HG03066 (cell line): ENCODE results near the gene GNB1L.
"Not testable (repeated sequence)": the region's sequence is repeated elsewhere in the genome, so short reads cannot be mapped to it uniquely, and the experiment has no call there.

Source experiments
- ATAC-seq: cut with Tn5 transposase; IDR thresholded peaks from one replicate; pipeline ENCODE4 v1.9.1; 2021; ENCODE audit warnings: low read depth; ENCODE audit not compliant: unreplicated experiment

The GNB1L gene

DNA sequence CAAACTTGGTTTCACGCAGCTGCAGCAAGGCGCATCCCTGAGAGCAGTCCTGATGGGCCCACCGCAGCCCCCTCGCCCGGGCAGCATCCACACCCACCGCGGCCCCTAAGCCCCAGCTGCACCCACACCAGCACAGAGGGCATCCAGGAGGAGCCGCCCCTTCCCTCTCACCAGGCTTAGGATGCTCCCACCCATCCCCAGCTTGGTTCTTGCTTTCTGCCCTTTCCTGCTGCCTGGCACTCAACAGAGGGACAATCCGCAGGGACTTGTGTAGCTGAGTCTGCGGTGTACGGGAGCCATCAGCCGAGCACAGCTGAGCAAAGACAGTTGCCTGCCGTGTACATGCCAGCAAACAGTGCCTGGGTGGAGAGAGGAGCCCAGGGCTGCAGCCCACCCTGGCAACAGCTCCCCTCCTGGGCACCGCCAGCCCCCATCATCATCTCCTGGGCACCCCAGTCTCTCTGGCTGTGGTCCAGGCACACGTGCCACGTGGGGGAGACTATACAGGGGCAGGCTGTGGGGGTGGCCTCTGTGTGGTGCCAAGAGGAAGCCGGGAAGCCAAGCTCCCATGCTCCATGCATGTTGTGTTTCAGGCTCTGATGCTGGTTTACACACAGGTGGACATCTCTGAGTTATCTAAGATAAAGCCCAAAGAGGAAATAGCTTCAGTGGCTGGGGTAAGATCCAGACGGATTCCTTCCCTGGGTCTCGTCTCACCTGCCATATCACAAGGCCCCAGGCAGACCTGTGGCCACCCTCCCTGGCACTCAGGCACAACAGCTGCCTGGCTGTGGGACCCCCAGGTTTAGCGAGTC, 36.0 kb upstream of the GNB1L start:
- ATAC-seq, result no peak

DNA sequence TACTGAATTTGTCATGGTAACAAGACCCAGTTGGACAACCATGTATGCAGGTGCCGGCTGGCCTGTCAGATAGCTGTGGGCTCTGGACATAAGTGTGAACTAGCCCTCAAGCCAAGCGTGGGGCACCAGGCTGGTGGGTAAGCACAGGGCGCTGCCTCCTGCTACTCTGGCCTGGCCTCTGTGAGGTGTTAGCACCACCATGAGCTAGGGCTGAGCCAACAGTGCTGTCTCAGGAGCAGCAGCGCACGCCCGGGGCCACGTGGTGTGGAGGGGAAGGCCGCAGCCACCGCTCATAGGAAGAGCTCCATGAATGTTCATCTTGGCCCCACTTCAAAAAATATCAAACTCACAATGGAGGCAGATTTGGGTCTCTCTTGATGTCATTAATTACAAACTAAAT, 35.3 kb upstream of the GNB1L start:
- ATAC-seq, result no peak

DNA sequence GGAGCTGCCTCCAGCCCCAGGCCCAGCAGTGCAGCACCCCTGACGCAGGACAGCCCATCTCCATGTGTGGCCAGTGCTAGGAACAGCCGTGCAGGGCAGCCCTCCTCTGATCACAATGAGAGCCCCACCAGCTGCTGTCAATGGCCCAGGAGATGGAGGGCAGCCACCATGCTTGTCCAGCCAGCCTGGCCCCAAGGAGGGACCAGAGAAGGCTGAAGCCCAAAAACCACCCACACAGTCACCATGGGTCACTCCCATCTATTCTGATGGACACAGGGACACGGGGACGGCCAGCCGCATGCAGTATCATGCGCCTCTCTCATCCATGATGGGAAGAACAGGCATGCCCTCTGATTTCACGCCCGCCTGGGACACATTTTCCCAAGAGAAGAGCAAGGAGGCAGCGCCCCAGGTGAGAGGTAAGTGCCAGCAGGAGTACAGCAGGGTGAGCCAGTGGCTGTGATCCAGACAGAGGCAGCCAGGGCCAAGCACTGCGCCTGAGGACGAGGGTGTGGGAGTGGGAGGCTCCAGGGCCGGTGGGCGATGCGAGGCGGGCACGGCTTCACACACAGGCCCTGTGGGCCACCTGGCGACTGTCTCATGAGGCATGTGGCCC, 33.6 kb upstream of the GNB1L start:
- ATAC-seq, result no peak

DNA sequence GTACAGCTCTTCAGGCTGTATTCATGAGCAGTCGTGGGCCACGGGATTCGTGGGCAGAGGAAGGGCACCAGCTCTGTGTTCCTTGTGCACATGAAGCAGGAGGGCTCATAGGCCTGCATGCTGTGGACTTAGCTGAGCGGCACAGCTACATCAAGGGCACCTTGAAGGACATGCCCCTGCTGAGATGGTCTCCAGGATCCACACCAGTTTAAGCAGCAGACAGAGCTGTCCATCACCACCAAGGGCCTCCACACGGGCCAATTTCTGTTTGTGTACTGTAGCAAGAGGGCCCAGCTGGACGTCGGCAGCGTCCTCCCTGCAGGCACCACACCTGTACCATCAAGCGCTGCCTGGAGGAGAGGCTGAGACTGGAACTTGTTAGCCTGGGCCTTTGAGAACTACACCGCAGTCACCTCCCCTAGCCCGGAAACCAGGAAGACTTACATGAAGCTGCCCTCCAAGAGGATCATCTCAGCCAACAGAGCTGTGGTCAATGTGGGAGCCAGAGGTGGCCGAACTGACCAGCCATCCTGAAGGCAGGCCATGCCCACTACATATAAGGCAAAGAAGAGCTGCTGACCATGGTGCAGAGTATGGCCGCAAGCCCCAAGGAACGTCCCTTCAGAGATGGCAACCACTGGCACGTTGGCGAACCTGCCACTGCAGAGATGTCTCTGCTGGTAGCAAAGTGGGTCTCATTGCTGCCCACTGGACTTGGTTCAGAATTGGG, 32.7 kb upstream of the GNB1L start:
- ATAC-seq, result no peak

DNA sequence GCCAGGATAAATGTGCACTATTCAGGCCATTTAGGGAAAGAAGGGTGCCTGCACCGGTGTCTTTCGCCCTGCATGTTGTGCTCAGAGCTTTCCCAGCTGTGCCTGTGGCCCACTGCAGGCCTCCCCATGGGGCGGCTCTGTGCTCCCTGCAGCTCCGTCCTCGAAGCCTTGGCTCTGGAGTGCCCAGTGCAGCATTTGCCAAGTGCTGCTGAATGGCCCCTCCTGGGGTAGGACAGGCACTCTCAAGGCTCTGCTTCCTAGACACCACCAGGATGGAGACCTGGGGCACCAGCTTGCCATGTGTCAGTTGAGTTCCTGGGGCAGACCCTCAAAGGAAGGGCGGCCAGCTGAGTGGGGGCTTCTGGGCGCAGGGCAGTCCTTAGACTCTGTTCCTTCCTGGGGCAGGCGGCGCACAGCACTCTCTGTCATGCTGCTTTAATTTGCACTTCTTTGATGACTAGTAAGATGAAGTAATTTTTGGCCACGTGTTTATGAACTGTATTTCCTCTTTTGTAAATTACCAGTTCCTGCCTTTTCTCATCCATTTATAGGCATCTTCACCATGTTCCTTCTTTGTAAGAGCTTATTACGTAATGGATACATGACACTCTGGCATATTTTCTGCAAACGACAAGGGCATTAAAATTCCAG, 32.1 kb upstream of the GNB1L start:
- no peak for ATAC-seq

DNA sequence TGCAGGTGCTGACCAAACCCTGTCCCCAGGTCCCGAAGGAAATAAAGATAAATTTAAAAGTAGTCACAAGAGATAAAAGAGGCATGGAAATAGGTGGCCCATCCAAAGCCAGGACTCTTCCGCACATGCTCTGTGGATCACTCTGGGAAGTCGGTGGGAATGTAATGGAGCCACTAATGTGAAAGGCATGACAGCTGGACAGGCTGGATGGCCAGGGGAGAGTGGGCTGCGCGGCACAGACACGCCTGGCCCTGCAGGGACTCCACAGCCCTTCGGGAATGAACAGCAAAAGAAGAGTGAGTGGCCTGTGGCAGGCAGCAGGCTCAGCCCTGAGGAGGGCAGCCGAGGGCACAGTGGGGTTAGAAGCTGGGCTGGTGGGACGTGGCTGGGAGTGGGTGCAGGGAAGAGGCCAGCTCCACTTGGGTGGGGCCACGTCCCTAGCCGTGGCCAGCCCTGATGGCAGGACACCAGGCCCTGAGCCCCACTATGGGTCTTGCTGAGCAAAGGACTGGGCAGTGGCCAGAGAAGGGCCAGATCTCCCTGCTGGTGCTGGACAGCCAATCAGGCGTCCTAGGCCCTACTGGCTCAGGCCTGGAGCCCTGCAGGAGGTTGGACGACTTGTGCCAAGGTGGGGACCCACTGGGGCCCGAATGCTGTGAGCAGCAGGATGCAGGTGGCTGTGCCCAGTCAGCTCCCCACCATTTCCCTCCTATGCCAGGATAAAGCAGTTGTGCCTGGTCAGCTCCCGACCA, 31.3 kb upstream of the GNB1L start:
- ATAC-seq, result no peak

DNA sequence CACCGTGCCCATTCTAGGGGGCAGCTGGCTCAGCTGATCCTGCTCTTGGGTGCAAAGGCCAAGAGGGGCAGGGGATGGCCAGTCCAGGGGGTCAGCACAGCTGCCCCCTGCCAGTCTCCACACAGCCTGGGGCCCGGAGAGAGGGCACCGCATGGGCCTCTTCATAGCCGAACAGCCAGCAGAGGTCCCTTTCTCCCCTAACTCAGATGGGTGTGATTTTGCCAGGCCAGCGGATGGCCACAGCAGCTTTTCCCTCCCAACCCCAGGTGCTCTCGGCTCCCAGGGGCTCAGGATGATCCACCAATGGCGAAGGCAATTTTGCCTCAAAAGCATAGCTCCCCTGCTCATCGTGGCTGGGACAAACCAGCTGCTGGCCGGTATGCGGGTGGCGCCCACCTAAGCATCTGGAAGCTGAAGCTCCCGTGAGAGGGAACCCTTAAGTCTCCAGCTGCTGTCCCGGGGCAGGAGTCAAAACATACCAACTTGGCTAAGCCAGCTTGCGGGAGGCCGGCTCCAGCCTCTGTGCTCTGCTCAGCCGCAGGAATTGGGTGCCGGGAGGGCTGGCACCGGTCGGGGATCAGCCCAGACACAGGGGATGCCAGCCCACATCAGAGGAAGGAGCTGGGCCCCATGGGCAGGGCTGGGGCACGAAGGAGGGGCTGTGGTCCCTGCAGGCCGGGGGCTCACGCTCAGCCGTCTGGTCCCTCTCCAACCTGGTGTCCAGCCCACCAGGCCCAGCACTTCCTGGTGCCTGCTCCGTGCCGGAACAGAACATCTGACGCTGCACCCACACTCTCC, 30.5 kb upstream of the GNB1L start:
- no peak for ATAC-seq

DNA sequence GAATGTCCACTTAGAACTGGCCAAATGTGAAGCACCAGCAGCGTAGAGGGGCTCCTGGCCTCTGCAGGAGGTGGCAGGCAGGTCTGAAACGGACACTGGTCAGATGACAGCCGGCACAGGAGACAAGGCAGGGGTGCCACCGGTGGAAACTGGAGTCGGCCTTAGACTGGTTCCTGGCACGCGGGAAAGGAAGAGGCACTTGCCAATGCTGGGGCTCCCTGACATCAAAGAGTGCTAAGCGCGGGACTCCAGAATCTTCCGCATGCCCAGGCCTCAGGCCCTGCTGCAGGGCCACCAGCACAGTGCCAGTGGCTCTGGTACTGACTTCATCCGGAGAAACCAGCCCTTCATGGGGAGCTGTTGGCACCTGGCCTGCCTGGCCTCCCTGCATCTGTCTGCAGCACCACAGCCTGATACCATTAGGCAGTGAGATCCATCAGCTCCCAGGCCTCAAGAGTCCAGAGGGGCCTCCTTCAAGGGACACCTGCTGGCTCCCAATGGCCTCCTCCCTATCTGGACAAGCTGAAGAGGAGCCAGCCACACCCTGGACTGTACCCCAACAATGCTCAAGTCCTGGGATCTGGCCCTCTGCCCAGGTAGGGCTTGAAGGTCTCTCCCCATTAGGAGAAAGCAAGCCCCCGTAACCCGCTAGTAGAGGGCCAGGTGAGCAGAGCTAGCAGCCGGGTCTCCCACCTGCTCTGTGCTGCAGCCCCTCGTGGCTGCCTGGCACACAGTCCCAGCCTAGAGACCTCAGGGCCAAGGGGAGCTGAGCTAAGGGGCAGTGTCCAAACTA, 29.7 kb upstream of the GNB1L start:
- no peak for ATAC-seq

DNA sequence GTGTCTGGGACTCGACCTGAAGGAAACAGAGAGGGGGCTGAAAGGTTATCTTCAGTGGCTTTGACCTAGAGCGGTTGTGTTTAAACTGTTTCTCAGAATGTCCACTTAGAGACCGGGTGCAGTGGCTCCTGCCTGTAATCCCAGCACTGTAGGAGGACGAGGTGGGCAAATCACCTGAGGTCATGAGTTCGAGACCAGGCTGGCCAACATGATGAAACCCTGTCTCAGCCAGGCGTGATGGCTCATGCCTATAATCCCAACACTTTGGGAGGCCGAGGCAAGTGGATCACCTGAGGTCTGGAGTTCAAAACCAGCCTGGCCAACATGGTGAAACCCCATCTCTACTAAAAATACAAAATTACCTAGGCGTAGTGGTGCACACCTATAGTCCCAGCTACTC, 28.8 kb upstream of the GNB1L start:
- not testable (repeated sequence) for ATAC-seq

DNA sequence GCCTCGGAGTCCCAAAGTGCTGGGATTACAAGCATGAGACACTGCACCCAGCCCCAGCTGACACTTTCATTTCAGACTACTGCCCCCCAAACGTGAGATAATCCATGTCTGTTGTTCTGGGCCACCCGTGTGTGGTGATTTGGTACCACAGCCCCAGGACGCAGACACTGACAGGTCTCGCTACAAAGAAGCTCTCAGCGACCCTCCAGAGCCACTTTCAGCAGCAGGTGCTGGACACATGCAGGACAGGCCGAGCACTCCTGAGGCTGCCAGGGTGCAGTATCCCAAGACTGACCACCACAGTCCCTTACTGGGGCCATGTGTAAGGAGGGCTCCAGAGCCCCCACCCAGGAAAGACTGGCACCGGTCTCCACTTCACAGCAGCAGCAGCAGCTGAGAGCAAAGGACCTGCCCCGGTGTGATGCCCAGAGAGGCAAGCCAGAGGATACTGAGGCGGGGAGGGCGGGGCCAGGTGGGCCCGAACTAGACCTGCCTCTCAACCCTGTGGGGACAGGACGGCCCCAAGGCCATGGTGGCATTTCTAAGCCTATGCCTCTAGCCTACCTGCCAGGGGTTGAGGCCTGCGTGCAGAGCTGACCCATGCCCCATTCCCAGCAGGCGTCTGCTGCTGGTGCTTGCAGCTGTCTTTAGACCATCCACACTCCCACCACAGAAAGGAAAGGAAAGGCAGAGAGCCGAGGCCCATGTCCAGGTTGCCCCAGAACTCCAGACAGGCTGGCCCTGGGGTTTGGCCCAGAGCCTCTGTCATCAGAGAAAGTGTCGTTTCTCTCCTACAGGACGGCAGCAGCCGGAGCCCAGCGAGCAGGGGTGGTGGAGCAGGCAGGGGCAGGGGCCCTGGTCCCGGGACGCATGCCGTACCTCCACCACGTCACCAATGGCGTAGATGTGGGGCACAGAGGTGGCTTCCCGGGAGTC, 28.0 kb upstream of the GNB1L start:
- no peak for ATAC-seq

DNA sequence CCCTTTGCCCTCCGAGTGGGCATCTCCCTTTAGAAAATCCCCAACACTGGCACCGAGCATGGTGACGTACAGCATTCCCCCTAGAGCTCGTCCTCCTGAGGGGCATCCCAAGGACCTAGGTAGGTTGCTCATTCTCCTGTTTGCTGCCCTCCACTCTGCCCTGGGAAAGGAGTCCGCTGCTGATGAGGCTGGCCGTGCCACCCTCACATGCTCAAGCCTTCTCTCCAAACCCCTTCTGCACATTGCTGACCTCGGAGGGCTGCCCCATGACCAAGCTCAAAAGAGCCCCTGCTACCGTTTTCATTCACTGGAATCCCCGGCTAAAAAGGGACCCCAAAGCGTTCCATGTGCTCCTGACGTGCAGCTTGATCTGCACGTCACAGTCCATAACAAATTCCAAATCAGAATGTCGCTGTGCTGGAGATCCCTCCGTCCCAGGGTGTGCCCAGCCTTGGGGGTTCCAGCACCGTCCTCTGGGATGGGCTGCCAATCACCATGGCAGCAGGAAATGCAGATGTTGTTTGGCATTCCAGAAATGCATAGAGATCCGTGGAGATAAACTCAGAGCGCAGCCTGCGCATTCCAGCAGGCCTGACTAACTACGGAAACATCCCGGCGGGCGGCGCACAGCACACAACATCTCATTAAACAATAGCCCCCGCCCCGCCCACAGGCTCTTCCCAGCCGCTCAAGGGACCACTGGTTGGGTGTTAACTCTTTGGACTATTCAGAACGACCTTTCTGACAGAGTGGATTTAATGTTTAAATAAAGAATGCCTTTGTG, 26.3 kb upstream of the GNB1L start:
- no peak for ATAC-seq

DNA sequence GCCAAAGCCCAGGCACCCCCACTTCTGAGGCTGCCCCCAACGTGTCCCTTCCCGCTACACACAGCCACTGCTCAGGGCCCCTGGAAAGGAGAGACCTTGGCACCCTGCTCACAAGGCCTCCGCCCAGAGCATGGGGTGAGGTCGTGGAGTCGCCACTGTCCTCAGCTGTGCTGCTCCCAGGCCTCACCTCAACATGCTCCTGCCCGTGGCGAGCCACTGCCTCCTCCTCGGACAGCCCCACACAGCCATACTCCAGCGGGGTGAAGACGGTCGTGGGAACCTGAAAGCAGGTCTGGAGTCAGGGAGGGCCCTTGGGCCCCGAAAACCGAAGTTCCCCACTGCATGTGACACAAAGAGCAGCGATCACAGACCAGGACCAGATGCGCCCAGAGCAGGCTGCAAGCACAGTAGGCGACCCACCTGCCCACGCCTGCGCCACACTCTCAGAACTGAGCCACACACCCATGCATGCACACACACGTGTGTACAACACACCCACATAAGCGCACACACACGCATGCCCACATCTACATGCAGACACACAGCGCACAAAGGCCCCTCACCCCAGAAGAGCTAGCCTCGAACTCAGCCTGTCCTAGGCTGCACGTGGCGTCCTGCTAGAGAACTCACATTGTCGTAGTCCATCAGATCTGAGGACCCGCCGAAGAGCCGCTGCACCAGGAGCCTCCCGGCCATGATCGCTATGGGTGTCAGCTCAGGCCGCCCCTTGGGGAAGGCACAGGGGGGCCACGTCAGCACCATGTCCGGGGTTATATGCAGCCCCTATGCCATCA, 25.5 kb upstream of the GNB1L start:
- no peak for ATAC-seq

DNA sequence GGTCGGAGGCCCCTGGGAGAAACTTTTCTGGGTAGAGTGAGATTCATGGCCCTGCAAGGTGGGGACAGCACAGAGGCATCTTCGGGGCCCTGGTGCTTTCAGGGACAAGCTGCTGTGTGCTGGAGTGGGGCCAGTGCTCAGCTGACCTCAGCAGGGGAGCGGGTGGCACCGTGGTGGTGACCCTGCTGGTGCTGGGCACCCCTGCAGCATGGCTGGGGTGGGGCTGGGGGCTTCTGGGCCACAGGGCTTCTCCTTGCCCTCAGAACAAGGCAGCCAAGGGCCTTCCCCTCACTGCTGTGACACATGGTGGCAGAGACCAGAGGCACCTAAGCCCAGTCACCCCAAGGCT, 24.9 kb upstream of the GNB1L start:
- ATAC-seq, result no peak

DNA sequence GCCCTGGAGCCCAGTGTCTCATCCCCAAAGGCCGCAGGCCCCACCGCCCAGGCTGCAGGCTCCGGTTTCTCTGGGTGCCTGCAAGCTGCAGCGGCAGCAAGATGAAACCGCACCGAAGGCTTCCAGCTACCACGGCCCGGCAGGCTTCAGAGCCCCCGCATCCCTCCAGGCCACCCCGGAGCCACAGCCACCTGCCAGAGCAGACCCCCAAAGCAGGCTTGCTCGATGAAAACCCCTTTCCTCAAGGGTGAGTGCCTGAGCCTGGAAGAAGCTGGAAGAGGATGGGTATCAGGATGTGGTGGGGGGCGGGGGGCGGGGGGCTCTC, 24.5 kb upstream of the GNB1L start:
- ATAC-seq, result no peak

DNA sequence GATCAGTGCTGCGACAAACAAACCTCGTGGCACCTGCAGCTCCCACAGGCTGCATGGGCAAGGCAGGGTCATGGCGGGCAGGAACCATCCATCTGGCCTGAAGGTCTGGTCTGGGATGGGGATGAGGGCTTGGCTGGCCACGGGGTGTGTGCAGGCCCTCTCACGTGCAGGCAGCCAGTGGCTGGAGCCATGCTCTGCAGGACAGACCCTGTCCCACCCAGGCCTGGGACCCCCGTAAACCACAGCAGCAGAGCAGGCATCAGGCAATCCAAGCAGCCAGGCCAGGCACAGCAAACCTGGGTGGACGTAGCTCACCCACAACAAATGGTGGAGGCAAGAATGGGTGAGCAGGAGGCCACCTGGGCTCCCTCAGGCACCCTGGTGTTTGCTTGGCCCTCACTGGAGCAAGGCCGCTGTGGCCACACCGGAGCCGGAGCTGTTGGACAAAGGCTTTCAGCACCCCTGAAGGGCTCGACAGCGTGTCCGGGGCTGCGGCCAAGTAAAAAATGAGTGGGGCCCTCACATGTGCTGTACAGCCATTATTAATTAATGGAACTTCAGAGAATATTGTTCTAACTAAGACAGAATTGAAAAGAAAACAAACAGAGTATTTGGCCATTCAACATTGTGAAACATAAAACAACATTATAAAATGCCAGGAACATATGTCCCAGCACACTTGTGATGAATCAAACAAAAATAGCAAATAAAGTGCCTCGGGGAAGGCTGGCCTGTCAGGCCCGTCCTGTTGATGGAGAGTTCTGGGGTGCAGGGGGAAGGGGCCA, 24.0 kb upstream of the GNB1L start:
- ATAC-seq, result no peak
